Fibroblast of villous mesenchyme (primary cell): ENCODE measurements around the gene CLSTN1. TPM values are rescaled to one million over a fixed set of nuclear protein-coding genes. Genes with fewer than 3 reads are reported as not detected.
"Not testable (repeated sequence)": the region's sequence is repeated elsewhere in the genome, so short reads cannot be mapped to it uniquely, and the experiment has no call there.

Source experiments
- DNase-seq: peaks from one replicate; pipeline ENCODE4 v3.0.0-alpha.2; 2010; ENCODE audit warnings: low read depth
- H3K4me3 ChIP-seq: 2 replicates; pipeline ENCODE4 v1.5.1; 2011; ENCODE audit warnings: low read depth, mild to moderate bottlenecking, low read length
- total RNA-seq: library from RNA; depleted of rRNA; stranded (reverse); fragments of >200 nt; gene quantifications from 2 replicates; pipeline ENCODE4 v1.2.3, GENCODE V29; 2012
- TF ChIP-seq, protein P1 (sequence below): IDR thresholded peaks from 2 replicates; pipeline ENCODE4 v1.5.1; 2012; ENCODE audit warnings: low read depth, mild to moderate bottlenecking, low read length; ENCODE audit not compliant: insufficient read depth

Gene CLSTN1
- total RNA-seq, 1 donor = 126 TPM

DNA sequence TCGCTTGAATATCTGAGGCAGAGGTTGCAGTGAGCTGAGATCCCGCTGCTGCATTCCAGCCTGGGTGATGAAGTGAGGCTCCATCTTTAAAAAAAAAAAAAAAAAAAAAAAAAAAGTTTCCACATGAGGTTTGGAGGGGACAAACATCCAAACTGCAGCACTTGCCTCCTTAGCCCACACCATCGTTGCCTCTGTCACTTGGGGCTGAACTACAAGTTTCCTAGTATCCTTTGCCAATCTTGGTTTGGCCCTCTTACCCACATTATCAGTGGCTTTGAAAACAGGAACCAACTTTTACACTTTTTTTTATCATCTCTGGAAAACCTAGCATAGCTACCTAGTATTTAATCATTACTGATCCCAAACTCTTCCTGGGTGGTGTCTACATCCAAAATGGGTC lies 59.2 kb downstream of the CLSTN1 start:
- DNase-seq = no peak
- no peak overlapping the region for H3K4me3 ChIP-seq
- TF ChIP-seq, protein P1, sequence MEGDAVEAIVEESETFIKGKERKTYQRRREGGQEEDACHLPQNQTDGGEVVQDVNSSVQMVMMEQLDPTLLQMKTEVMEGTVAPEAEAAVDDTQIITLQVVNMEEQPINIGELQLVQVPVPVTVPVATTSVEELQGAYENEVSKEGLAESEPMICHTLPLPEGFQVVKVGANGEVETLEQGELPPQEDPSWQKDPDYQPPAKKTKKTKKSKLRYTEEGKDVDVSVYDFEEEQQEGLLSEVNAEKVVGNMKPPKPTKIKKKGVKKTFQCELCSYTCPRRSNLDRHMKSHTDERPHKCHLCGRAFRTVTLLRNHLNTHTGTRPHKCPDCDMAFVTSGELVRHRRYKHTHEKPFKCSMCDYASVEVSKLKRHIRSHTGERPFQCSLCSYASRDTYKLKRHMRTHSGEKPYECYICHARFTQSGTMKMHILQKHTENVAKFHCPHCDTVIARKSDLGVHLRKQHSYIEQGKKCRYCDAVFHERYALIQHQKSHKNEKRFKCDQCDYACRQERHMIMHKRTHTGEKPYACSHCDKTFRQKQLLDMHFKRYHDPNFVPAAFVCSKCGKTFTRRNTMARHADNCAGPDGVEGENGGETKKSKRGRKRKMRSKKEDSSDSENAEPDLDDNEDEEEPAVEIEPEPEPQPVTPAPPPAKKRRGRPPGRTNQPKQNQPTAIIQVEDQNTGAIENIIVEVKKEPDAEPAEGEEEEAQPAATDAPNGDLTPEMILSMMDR = no peak

DNA sequence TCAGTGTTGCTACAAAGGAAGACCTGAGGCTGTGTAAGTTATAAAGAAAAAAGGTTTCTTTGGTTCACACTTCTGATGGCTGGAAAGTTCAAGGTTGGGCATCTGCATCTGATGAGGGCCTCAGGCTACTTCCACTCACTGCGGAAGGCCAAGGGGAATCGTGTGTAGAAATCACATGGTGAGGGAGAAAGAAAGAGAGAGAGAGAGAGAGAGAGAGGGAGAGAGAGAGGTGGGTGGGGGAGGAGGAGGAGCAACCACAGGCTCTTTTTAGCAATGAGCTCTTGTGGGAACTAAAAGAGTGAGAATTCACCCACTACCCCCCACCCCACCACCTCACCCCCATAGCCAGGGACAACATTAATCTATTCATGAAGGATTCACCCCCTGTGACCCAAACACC lies 59.9 kb downstream of the CLSTN1 start:
- TF ChIP-seq, protein P1 = no peak
- DNase-seq = no peak
- no peak overlapping the region for H3K4me3 ChIP-seq

DNA sequence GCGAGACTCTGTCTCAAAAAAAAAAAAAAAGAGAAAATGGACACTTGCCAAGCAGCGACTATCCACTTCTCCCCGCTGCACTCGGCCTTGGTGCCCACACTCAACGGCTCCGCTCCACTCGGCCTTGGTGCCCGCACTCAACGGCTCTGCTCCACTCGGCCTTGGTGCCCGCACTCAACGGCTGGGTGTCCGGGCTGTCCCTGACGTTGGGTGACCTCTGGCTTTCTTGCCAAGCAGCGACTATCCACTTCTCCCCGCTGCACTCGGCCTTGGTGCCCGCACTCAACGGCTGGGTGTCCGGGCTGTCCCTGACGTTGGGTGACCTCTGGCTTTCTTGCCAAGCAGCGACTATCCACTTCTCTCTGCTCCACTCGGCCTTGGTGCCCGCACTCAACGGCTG lies 61.3 kb downstream of the CLSTN1 start:
- DNase-seq, H3K4me3 ChIP-seq: not testable (repeated sequence)

DNA sequence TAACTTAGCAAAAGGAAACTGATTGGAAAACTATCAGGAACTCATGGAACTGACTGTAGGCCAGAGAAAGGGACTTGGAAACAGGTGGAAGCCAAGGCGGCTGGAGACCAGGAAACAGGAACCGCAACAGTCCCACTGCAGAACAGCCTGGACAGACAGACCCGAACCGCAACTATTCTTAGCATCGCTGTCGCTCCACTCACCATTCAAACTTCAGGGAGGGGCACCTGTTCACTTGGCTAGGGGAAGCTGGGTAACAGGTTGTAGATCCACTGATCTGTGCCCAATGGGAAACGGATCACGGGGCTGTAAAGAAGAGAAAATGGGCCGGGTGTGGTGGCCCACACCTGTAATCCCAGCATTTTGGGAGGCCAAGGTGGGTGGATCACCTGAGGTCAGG lies 61.9 kb downstream of the CLSTN1 start:
- no peak for DNase-seq
- TF ChIP-seq, protein P1 = no peak

DNA sequence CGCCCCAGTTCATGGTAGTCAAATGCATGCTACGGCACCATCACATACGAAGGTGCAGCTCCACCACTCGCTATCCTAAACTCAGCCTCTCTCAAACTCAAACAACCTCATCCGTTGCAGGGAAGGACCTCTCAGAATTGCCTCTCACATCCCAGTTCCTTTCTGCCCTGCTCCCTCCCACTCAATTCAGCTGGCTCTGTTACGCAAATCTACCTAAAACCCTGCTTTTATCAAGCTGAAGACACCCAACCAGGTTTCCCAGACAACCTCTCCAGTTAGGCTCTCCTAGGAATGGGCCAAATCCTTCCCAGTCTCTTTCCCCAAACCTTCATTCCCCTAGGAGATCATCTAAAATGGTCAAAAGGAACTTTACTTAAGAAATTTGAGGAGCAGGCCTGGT lies 62.9 kb downstream of the CLSTN1 start:
- H3K4me3 ChIP-seq = no peak overlapping the region
- DNase-seq = no peak
- TF ChIP-seq, protein P1 = no peak

More for the DNA sequence above, 61.9 kb downstream of the CLSTN1 start:
- H3K4me3 ChIP-seq = no peak overlapping the region

DNA sequence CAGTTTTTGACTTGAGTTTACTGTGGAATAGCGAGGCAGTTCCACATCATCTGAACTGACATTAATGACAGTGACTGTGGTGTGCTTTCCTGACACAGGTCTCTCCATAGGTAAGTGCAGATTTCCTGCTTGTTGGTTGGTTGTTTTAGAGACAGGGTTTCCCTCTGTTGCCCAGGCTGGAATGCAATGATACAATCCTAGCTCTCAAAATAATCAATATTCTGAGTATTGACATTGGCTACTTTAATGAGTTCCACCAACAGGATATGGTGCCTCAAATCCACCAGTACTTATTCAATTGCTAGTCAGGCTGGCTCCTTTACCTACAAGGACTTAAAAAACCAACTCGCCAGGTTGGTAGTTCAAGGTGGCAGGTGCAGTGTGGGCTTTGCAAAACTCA lies 63.8 kb downstream of the CLSTN1 start:
- H3K4me3 ChIP-seq = no peak overlapping the region
- no peak for DNase-seq
- TF ChIP-seq, protein P1 = no peak

DNA sequence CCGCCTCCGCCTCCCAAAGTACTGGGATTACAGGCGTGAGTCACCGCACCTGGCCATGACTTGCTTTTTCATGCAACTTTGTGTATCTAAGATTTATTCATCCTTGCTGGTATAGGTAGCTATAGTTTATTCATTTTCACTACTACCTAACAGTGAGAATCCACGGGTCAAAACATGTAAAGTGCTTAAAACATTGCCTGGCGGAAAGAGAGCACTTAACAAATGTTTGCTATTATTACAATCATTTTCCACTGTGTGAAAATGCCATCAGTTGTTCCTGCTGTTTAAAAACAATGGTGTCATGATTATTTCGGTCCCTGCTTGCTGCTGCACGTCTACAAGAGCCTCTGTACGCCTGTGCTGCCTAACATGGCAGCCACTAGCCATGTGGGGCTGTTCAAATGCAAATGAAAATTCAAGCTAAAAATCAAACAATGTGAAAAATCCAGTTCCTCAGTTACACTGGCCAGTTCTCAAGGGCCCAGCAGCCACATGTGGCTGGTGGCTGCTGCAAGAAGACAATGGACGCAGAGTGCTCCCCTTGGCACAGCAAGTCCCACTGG lies 65.1 kb downstream of the CLSTN1 start:
- TF ChIP-seq, protein P1 = no peak
- no peak overlapping the region for H3K4me3 ChIP-seq
- DNase-seq = no peak
